MM.1S (cell line): ENCODE results near the gene FBXO45.

ENCODE experiments used
- DNase-seq: peaks from one replicate; pipeline ENCODE4 v3.0.0-alpha.2; 2015
- H2AFZ ChIP-seq: fragments of 300-600 bp; sonication (generic); 2 replicates; pipeline ENCODE4 v1.6.0; 2016; ENCODE audit warnings: antibody characterized with exemption, low read length
- H3F3A ChIP-seq: fragments of 300-600 bp; sonication (generic); 2 replicates; pipeline ENCODE4 v1.6.1; 2016; ENCODE audit warnings: mild to moderate bottlenecking, antibody characterized with exemption, low read length, moderate library complexity, mixed read lengths; ENCODE audit not compliant: insufficient read depth
- H3K27ac ChIP-seq: fragments of 300-600 bp; sonication (generic); 2 replicates; pipeline ENCODE4 v1.5.1; 2016; ENCODE audit warnings: mild to moderate bottlenecking, low read length
- H3K27me3 ChIP-seq: fragments of 300-600 bp; sonication (generic); replicated peaks from 2 replicates; pipeline ENCODE4 v1.6.0; 2016; ENCODE audit warnings: low read length; ENCODE audit not compliant: insufficient read depth
- H3K36me3 ChIP-seq: fragments of 300-600 bp; sonication (generic); replicated peaks from 2 replicates; pipeline ENCODE4 v1.6.1; 2016; ENCODE audit warnings: mild to moderate bottlenecking, low read length, mixed read lengths; ENCODE audit not compliant: insufficient read depth
- H3K4me1 ChIP-seq: fragments of 300-600 bp; sonication (generic); 2 replicates; pipeline ENCODE4 v1.6.1; 2016; ENCODE audit warnings: low read length, mixed read lengths
- H3K4me2 ChIP-seq: fragments of 300-600 bp; sonication (generic); 2 replicates; pipeline ENCODE4 v1.6.0; 2016; ENCODE audit warnings: low read depth, low read length
- H3K4me3 ChIP-seq: fragments of 300-600 bp; sonication (generic); 2 replicates; pipeline ENCODE4 v1.5.1; 2016; ENCODE audit warnings: low read length, mixed read lengths
- H3K79me2 ChIP-seq: fragments of 300-600 bp; sonication (generic); 2 replicates; pipeline ENCODE4 v1.6.1; 2016; ENCODE audit warnings: mixed run types, low read length, mixed read lengths
- H3K9ac ChIP-seq: fragments of 300-600 bp; sonication (generic); 2 replicates; pipeline ENCODE4 v1.6.1; 2016; ENCODE audit warnings: low read length, mixed read lengths
- H3K9me2 ChIP-seq: fragments of 300-600 bp; sonication (generic); replicated peaks from 2 replicates; pipeline ENCODE4 v1.6.1; 2016; ENCODE audit warnings: mild to moderate bottlenecking, low read length, mixed read lengths; ENCODE audit not compliant: insufficient read depth
- H3K9me3 ChIP-seq: fragments of 300-600 bp; sonication (generic); replicated peaks from 2 replicates; pipeline ENCODE4 v1.6.1; 2016; ENCODE audit warnings: mild to moderate bottlenecking, low read length, mixed read lengths; ENCODE audit not compliant: insufficient read depth
- H4K20me1 ChIP-seq: fragments of 300-600 bp; sonication (generic); 2 replicates; pipeline ENCODE4 v1.6.1; 2016; ENCODE audit warnings: mild to moderate bottlenecking, low read length, moderate library complexity, mixed read lengths; ENCODE audit not compliant: insufficient read depth
- EZH2 ChIP-seq: fragments of 300-600 bp; sonication (generic); optimal IDR thresholded peaks from 2 replicates; pipeline ENCODE3; 2017; ENCODE audit warnings: low read depth, mild to moderate bottlenecking, antibody characterized with exemption, low read length, mixed read lengths
- EZH2phosphoT487 ChIP-seq: fragments of 300-600 bp; sonication (generic); IDR thresholded peaks from 2 replicates; pipeline ENCODE4 v1.6.1; 2018; ENCODE audit warnings: antibody characterized with exemption, low read length
- TF ChIP-seq, protein P1 (sequence below): fragments of 300-600 bp; sonication (generic); IDR thresholded peaks from 2 replicates; pipeline ENCODE4 v1.5.1; 2016; ENCODE audit warnings: antibody characterized with exemption, low read length, mixed read lengths

The FBXO45 gene

DNA sequence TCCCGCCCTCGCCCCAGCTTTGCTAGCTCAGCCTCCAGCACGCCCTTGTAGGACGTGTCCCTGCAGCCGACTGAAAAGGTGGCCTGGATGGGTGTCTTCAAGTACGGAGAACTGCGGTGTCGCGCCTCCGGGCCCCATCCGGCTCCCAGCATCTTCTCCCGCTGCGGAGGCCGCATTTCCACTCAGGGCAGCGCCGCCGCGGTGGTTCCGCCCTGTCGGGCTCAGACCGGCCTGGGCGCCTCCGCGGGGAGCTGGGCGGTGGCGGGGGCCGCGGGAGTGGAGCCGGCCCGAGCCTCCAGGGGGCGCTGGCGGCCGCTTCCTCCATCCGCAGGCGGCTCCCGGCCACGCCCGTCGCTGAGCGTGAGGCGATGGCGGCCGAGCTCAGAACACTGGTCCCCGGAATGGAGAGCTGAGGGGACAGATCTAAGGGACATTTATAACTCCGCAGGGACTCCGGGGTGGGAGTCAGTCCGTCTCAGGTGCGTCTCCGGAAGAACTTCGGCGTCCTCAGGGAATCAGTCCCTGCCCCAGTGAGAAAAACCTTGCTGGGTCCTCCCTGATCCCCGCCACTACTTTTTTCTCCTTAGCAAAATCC lies 39.7 kb upstream of the FBXO45 start:
- peak overlapping the region; percentile 79 for H3K9ac ChIP-seq

GRCh38 chr3:196531418-196531817 lies 37.0 kb upstream of the FBXO45 start:
- no peak for DNase-seq
- Histone ChIP-seq H4K20me1 (no peaks in the 10 kb centered on the region), H3K27me3 (no peaks in the 10 kb centered on the region), H2AFZ (no peak overlapping the region), H3K4me1 (peaks cover 7% of the 10 kb centered on the region), H3K79me2 (no peaks in the 10 kb centered on the region), H3K9ac (no peak overlapping the region), H3K4me2 (no peak overlapping the region), H3K9me3 (no peaks in the 10 kb centered on the region), H3K4me3 (no peak overlapping the region), H3K9me2 (no peaks in the 10 kb centered on the region), H3K36me3 (no peaks in the 10 kb centered on the region), H3K27ac (no peak overlapping the region), H3F3A (peaks cover 12% of the 10 kb centered on the region)
- TF ChIP-seq, protein P1, sequence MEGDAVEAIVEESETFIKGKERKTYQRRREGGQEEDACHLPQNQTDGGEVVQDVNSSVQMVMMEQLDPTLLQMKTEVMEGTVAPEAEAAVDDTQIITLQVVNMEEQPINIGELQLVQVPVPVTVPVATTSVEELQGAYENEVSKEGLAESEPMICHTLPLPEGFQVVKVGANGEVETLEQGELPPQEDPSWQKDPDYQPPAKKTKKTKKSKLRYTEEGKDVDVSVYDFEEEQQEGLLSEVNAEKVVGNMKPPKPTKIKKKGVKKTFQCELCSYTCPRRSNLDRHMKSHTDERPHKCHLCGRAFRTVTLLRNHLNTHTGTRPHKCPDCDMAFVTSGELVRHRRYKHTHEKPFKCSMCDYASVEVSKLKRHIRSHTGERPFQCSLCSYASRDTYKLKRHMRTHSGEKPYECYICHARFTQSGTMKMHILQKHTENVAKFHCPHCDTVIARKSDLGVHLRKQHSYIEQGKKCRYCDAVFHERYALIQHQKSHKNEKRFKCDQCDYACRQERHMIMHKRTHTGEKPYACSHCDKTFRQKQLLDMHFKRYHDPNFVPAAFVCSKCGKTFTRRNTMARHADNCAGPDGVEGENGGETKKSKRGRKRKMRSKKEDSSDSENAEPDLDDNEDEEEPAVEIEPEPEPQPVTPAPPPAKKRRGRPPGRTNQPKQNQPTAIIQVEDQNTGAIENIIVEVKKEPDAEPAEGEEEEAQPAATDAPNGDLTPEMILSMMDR: no peak
- TF ChIP-seq EZH2phosphoT487 (no peak), EZH2 (no peak)

More for the DNA sequence above, 39.7 kb upstream of the FBXO45 start:
- DNase-seq: peak; percentile 88
- Histone ChIP-seq H3F3A (peaks cover 12% of the 10 kb centered on the region), H2AFZ (peak overlapping the region; percentile 95), H3K36me3 (no peaks in the 10 kb centered on the region), H3K9me2 (no peaks in the 10 kb centered on the region), H3K4me3 (peak overlapping the region; percentile 81), H3K9me3 (no peaks in the 10 kb centered on the region), H3K27me3 (no peaks in the 10 kb centered on the region), H4K20me1 (no peaks in the 10 kb centered on the region), H3K27ac (peak overlapping the region; percentile 51), H3K79me2 (no peaks in the 10 kb centered on the region), H3K4me2 (peak overlapping the region; percentile 93), H3K4me1 (peaks cover 7% of the 10 kb centered on the region)
- TF ChIP-seq EZH2 (no peak), EZH2phosphoT487 (no peak)
- TF ChIP-seq, protein P1: peak; percentile 88

DNA sequence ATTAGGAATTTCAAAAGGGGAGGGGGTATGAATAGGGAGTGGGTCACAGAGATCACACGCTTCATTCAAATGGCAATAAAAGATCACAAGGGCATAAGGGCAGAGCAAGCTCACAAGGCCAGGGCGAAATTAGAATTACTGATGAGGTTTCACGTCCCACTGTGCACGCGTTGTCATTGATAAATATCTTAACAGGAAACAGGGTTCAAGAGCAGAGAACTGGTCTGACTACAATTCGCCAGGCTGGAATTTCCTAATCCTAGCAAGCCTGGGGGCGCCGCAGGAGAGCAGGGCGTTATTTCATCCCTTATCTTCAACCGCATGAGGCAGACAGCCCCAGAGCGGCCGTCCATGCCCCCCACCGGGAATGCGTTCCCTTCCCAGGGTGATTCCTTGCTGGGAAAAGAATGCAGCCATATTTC lies 35.2 kb upstream of the FBXO45 start:
- no peak overlapping the region for H2AFZ ChIP-seq
- H3K27ac ChIP-seq: no peak overlapping the region

More for the DNA sequence above, 35.2 kb upstream of the FBXO45 start:
- Histone ChIP-seq H3K36me3 (no peaks in the 10 kb centered on the region), H3K4me1 (no peaks in the 10 kb centered on the region), H4K20me1 (no peaks in the 10 kb centered on the region), H3K9me3 (no peaks in the 10 kb centered on the region), H3K79me2 (no peaks in the 10 kb centered on the region), H3K9me2 (no peaks in the 10 kb centered on the region), H3K27me3 (no peaks in the 10 kb centered on the region), H3K4me3 (no peak overlapping the region), H3K9ac (no peak overlapping the region), H3K4me2 (no peak overlapping the region), H3F3A (peaks cover 4% of the 10 kb centered on the region)
- DNase-seq: no peak
- TF ChIP-seq, protein P1: no peak
- no peak for TF ChIP-seq EZH2
- no peak for TF ChIP-seq EZH2phosphoT487
